ENCODE results near the gene MSMP. TPM values are rescaled to one million over a fixed set of nuclear protein-coding genes. Genes with fewer than 3 reads are reported as not detected.

MSMP gene
- total RNA-seq = not detected

- no peak for DNase-seq (ENCODE audit: low spot score in 2 of 2)
- Histone ChIP-seq H3K4me1 (peaks cover 5 to 26% of the 10 kb centered on the region in 2 donors), H3K36me3 (peaks cover 29 to 41% of the 10 kb centered on the region in 2 donors), H3K27me3 (no peaks in the 10 kb centered on the region), H3K4me3 (no peak within 1 kb of the TSS), H3K9me3 (no peaks in the 10 kb centered on the region), H3K27ac (peak within 1 kb of the TSS in 1 of 2 donors; percentile 24)
- intact Hi-C loops (cut with DNase I) = no loop called here
- TF ChIP-seq CTCF (IDR thresholded peaks at IDR 0.05) = no peak
These were observed at the start of gene MSMP for GRCh38 chr9:35754264-35754663. TSS of gene MSMP (minus strand) at chr9:35754276. CDS start at chr9:35754129, 147 bp downstream.

- Histone ChIP-seq H3K4me1 (peaks cover 0 to 4% of the 10 kb centered on the region in 2 donors), H3K36me3 (peaks cover 31 to 50% of the 10 kb centered on the region in 2 donors), H3K27me3 (no peaks in the 10 kb centered on the region), H3K27ac (no peak overlapping the region), H3K4me3 (no peak overlapping the region), H3K9me3 (no peaks in the 10 kb centered on the region)
- intact Hi-C loops (cut with DNase I) = no loop called here
- DNase-seq (ENCODE audit: low spot score in 2 of 2) = peak in 1 of 2 donors; percentile 47
- TF ChIP-seq CTCF (IDR thresholded peaks at IDR 0.05) = no peak
These were observed 47.5 kb upstream of the MSMP start for GRCh38 chr9:35801328-35802128.

- Histone ChIP-seq H3K4me1 (peaks cover 0 to 4% of the 10 kb centered on the region in 2 donors), H3K36me3 (peaks cover 26 to 40% of the 10 kb centered on the region in 2 donors), H3K27me3 (no peaks in the 10 kb centered on the region), H3K4me3 (no peak overlapping the region), H3K9me3 (no peaks in the 10 kb centered on the region), H3K27ac (no peak overlapping the region)
- TF ChIP-seq CTCF (IDR thresholded peaks at IDR 0.05) = no peak
- intact Hi-C loops (cut with DNase I) = no loop called here
- DNase-seq (ENCODE audit: low spot score in 2 of 2) = peak in 1 of 2 donors; percentile 39
These were observed 46.5 kb upstream of the MSMP start for GRCh38 chr9:35800530-35800929.

- Histone ChIP-seq H3K36me3 (peaks cover 22 to 34% of the 10 kb centered on the region in 2 donors), H3K9me3 (no peaks in the 10 kb centered on the region), H3K27ac (peak overlapping the region in 1 of 2 donors; percentile 12), H3K4me3 (no peak overlapping the region), H3K4me1 (peaks cover 5 to 8% of the 10 kb centered on the region in 2 donors), H3K27me3 (no peaks in the 10 kb centered on the region)
- no peak for TF ChIP-seq CTCF (IDR thresholded peaks at IDR 0.05)
- peak in 1 of 2 donors; percentile 60 for DNase-seq (ENCODE audit: low spot score in 2 of 2)
- intact Hi-C loops (cut with DNase I) = no loop called here
These were observed 44.7 kb upstream of the MSMP start for GRCh38 chr9:35798658-35799374.

- H3K36me3 ChIP-seq = peaks cover 22 to 30% of the 10 kb centered on the region in 2 donors
- H3K9me3 ChIP-seq = no peaks in the 10 kb centered on the region
- DNase-seq (ENCODE audit: low spot score in 2 of 2) = peak in 1 of 2 donors; percentile 13
- H3K4me3 ChIP-seq = no peak overlapping the region
- intact Hi-C loops (cut with DNase I) = no loop called here
- H3K27me3 ChIP-seq = no peaks in the 10 kb centered on the region
- no peak for TF ChIP-seq CTCF (IDR thresholded peaks at IDR 0.05)
- peak overlapping the region; percentile 20 to 38 for H3K27ac ChIP-seq
- peaks cover 5 to 19% of the 10 kb centered on the region in 2 donors for H3K4me1 ChIP-seq
These were observed 43.4 kb upstream of the MSMP start for GRCh38 chr9:35797311-35798109.
